Activated CD8-positive, alpha-beta memory T cell treated with anti-CD3 and anti-CD28 coated beads, Interleukin-2, amount 10 ng/mL, durations not matched to agents 7 days and 5 days (primary cell): ENCODE measurements around the gene SLC5A6. TPM values are rescaled to one million over a fixed set of nuclear protein-coding genes. Genes with fewer than 3 reads are reported as not detected.

Experiments used
- ATAC-seq: fragments of 150-1000 bp; cut with Tn5 transposase; one replicate; pipeline ENCODE4 v1.10.0; 2021; ENCODE audit warnings: moderate library complexity
- CTCF ChIA-PET: fragments of 350-600 bp; sonication (Branson Sonifier 250); formaldehyde crosslinking; loops from one replicate; lab custom pipeline; 2021; ENCODE audit warnings: antibody characterized with exemption; lab: Charles Lee
- DNase-seq: peaks from one replicate; pipeline ENCODE4 v3.0.0-alpha.2; 2020
- H3K27ac Mint-ChIP-seq: one replicate; pipeline ENCODE4 v1.8.0; 2021; ENCODE audit warnings: mild to moderate bottlenecking, mixed read lengths
- H3K27me3 Mint-ChIP-seq: one replicate; pipeline ENCODE4 v1.8.0; 2021; ENCODE audit warnings: mixed read lengths
- H3K36me3 Mint-ChIP-seq: one replicate; pipeline ENCODE4 v1.8.0; 2021; ENCODE audit warnings: mild to moderate bottlenecking, mixed read lengths
- H3K4me1 Mint-ChIP-seq: one replicate; pipeline ENCODE4 v1.8.0; 2021; ENCODE audit warnings: mixed read lengths
- H3K4me3 Mint-ChIP-seq: one replicate; pipeline ENCODE4 v1.8.0; 2021; ENCODE audit warnings: mild to moderate bottlenecking, moderate library complexity, mixed read lengths
- H3K9me3 Mint-ChIP-seq: one replicate; pipeline ENCODE4 v1.8.0; 2022; ENCODE audit warnings: low read depth, mixed read lengths
- total RNA-seq, 2 experiments: library from RNA; stranded (reverse); gene quantifications; one replicate each; pipeline ENCODE4 v1.2.3, GENCODE V29; 2021

Gene SLC5A6
- total RNA-seq, 2 experiments from 2014 or later, result 35.0 to 47.9 TPM

DNA sequence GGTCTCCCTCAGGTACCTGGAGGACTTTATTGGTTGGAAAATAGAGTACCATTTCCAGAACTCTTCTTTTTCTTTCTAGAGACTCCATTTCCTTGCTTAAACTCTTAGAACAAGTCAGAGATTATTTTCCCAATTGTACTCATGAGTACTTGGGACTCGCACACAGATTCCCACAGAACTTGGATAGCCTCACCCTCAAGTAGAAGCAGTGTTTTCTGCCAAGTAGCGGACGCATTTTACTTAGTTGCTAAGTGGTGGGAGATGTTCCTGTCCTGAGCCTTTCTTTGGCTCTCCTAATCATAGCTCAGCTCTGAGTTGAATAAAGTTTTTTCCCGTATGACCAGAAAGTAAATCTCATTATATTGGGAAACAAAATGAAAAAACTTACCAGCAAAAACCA lies 33.6 kb upstream of the SLC5A6 start:
- Mint-ChIP-seq H3K36me3 (peaks cover 8% of the 10 kb centered on the region), H3K27ac (no peak overlapping the region), H3K4me3 (no peak overlapping the region), H3K27me3 (peaks cover 6% of the 10 kb centered on the region), H3K4me1 (peaks cover 7% of the 10 kb centered on the region), H3K9me3 (no peaks in the 10 kb centered on the region)
- ATAC-seq (no peak), DNase-seq (no peak)
- CTCF ChIA-PET, result interaction anchor here (1.5 kb wide), 2 partner anchors 34 to 56 kb away, joined by 4 read pairs; no protein-coding TSS in a partner anchor

- no peak overlapping the region for H3K4me3 Mint-ChIP-seq
- no peak for DNase-seq
- ATAC-seq, result no peak
- no peaks in the 10 kb centered on the region for H3K9me3 Mint-ChIP-seq
- H3K27me3 Mint-ChIP-seq, result peaks cover 6% of the 10 kb centered on the region
- peaks cover 7% of the 10 kb centered on the region for H3K4me1 Mint-ChIP-seq
- H3K36me3 Mint-ChIP-seq, result peaks cover 12% of the 10 kb centered on the region
- H3K27ac Mint-ChIP-seq, result no peak overlapping the region
- CTCF ChIA-PET, result interaction anchor here (1.5 kb wide), 2 partner anchors 35 to 56 kb away, joined by 4 read pairs; no protein-coding TSS in a partner anchor
These were observed 33.0 kb upstream of the SLC5A6 start for GRCh38 chr2:27245116-27245515.

GRCh38 chr2:27243391-27244130 lies 31.5 kb upstream of the SLC5A6 start:
- CTCF ChIA-PET, result no interaction called here
- Mint-ChIP-seq H3K36me3 (peaks cover 22% of the 10 kb centered on the region), H3K27ac (no peak overlapping the region), H3K4me3 (no peak overlapping the region), H3K9me3 (no peaks in the 10 kb centered on the region), H3K4me1 (peaks cover 7% of the 10 kb centered on the region), H3K27me3 (peaks cover 6% of the 10 kb centered on the region)
- no peak for ATAC-seq
- DNase-seq, result no peak

GRCh38 chr2:27242614-27242951 lies 30.5 kb upstream of the SLC5A6 start:
- Mint-ChIP-seq H3K4me3 (no peak overlapping the region), H3K4me1 (peaks cover 7% of the 10 kb centered on the region), H3K27ac (no peak overlapping the region), H3K27me3 (no peaks in the 10 kb centered on the region), H3K9me3 (no peaks in the 10 kb centered on the region), H3K36me3 (peaks cover 30% of the 10 kb centered on the region)
- CTCF ChIA-PET, result interaction anchor here (1.2 kb wide), 1 partner anchor 21 kb away, joined by 4 read pairs; no protein-coding TSS in a partner anchor
- no peak for ATAC-seq
- DNase-seq, result no peak

DNA sequence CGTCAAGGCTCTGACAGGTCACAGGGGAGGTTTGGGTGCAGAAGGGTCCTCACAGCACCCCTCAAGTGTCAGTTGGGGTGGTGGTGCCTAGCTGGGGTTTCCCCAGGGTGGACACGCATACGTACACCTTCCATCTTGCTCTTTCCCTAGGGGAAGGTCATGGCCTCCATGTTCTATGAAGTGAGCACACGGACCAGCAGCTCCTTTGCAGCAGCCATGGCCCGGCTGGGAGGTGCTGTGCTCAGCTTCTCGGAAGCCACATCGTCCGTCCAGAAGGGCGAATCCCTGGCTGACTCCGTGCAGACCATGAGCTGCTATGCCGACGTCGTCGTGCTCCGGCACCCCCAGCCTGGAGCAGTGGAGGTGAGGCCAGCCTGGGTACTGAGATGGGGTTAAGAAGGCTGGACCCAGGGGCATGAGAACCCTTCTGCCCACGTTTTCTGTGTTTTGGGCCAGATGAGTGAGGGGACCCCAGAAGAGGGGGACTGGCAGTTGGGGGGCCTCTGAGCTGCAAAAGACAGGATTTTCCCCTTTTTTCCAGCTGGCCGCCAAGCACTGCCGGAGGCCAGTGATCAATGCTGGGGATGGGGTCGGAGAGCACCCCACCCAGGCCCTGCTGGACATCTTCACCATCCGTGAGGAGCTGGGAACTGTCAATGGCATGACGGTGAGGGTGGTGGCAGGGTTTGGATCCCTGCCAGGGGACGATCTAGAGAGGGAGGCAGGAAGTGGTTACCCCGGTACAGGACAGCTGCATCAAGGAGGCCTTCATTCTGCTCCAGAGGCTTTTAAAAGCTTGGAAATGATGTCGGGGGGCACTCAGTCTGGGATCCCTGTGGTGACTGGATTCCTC lies 29.9 kb upstream of the SLC5A6 start:
- no peak for DNase-seq
- peak overlapping the region; percentile 43 for H3K27ac Mint-ChIP-seq
- CTCF ChIA-PET, result interaction anchor here (1.0 to 1.8 kb wide), 3 partner anchors 22 to 38 kb away, joined by 3 to 5 read pairs (median 4); no protein-coding TSS in a partner anchor

DNA sequence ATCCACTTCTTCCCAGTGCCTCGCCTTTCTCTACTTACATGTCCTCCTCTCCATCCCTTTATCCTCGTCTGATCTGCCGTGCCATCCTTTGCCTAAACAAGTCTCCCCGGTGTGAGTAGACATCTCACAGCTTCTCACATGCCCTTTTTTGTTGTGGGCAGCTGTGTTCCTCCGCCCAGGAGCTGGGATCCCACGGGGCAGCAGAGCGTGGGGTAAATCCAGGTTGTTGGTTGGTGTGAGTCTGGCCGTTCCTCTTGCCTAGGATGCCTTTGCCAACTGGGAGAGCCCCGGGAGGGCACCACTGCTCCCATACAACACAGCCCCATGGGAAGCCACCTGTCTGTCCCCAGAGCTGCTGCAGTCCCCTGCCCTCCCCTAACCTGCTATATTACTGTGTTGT lies 28.3 kb upstream of the SLC5A6 start:
- no peak for ATAC-seq
- peaks cover 44% of the 10 kb centered on the region for H3K36me3 Mint-ChIP-seq
- CTCF ChIA-PET, result interaction anchor here (1.8 kb wide), 1 partner anchor 40 kb away, joined by 5 read pairs; no protein-coding TSS in a partner anchor

More for the DNA sequence above, 29.9 kb upstream of the SLC5A6 start:
- Mint-ChIP-seq H3K36me3 (peaks cover 34% of the 10 kb centered on the region), H3K4me3 (no peak overlapping the region), H3K27me3 (no peaks in the 10 kb centered on the region), H3K4me1 (peaks cover 7% of the 10 kb centered on the region), H3K9me3 (no peaks in the 10 kb centered on the region)
- ATAC-seq, result peak; percentile 20

DNA sequence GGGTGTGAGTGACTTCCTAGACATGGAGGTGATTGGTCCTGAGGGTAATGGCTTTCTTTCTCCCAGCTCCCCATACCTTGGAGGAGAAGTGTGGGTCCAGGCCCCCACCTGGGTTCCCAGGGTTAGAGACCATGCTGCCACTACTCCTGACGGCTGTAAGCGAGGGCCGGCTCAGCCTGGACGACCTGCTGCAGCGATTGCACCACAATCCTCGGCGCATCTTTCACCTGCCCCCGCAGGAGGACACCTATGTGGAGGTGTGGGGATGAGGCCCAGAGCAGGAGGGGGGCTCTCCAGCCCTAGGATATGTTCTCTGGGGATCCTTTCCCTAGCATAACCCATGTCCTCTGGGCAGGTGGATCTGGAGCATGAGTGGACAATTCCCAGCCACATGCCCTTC lies 26.9 kb upstream of the SLC5A6 start:
- Mint-ChIP-seq H3K4me1 (peaks cover 7% of the 10 kb centered on the region), H3K27ac (no peak overlapping the region)
- CTCF ChIA-PET, result no interaction called here

More for the DNA sequence above, 28.3 kb upstream of the SLC5A6 start:
- Mint-ChIP-seq H3K4me1 (peaks cover 7% of the 10 kb centered on the region), H3K4me3 (no peak overlapping the region), H3K27me3 (no peaks in the 10 kb centered on the region), H3K9me3 (no peaks in the 10 kb centered on the region), H3K27ac (no peak overlapping the region)
- DNase-seq, result no peak

DNA sequence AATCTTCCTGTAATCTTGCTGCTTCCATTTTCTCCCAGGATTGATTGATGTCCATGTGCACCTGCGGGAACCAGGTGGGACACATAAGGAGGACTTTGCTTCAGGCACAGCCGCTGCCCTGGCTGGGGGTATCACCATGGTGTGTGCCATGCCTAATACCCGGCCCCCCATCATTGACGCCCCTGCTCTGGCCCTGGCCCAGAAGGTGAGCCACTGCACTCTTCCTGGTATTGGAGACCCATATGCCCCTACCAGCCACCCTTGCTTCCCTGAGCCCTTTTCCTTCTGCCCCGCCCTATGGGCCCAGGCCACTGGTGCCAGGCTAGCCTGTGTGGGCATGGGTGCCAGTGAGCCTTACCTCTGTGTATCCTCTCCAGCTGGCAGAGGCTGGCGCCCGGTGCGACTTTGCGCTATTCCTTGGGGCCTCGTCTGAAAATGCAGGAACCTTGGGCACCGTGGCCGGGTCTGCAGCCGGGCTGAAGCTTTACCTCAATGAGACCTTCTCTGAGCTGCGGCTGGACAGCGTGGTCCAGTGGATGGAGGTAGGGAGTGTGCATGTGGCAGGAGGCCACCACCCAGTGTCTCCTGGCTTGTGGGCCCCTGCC lies 25.4 kb upstream of the SLC5A6 start:
- peaks cover 59% of the 10 kb centered on the region for H3K36me3 Mint-ChIP-seq
- CTCF ChIA-PET, result interaction anchor here (1.9 kb wide), 1 partner anchor 42 kb away, joined by 6 read pairs; no protein-coding TSS in a partner anchor
- ATAC-seq, result no peak
- peaks cover 7% of the 10 kb centered on the region for H3K4me1 Mint-ChIP-seq
- H3K27ac Mint-ChIP-seq, result no peak overlapping the region
- DNase-seq, result no peak
- H3K4me3 Mint-ChIP-seq, result no peak overlapping the region
- no peaks in the 10 kb centered on the region for H3K27me3 Mint-ChIP-seq
- no peaks in the 10 kb centered on the region for H3K9me3 Mint-ChIP-seq

More for the DNA sequence above, 26.9 kb upstream of the SLC5A6 start:
- no peaks in the 10 kb centered on the region for H3K27me3 Mint-ChIP-seq
- ATAC-seq (no peak), DNase-seq (no peak)
- H3K36me3 Mint-ChIP-seq, result peaks cover 49% of the 10 kb centered on the region
- H3K4me3 Mint-ChIP-seq, result no peak overlapping the region
- H3K9me3 Mint-ChIP-seq, result no peaks in the 10 kb centered on the region

GRCh38 chr2:27236626-27237025 lies 24.6 kb upstream of the SLC5A6 start:
- Mint-ChIP-seq H3K27ac (no peak overlapping the region), H3K36me3 (peaks cover 66% of the 10 kb centered on the region), H3K27me3 (no peaks in the 10 kb centered on the region), H3K4me1 (peaks cover 2% of the 10 kb centered on the region), H3K9me3 (no peaks in the 10 kb centered on the region), H3K4me3 (no peak overlapping the region)
- ATAC-seq, result no peak
- CTCF ChIA-PET, result interaction anchor here (1.9 kb wide), 1 partner anchor 43 kb away, joined by 6 read pairs; no protein-coding TSS in a partner anchor
- DNase-seq, result no peak

DNA sequence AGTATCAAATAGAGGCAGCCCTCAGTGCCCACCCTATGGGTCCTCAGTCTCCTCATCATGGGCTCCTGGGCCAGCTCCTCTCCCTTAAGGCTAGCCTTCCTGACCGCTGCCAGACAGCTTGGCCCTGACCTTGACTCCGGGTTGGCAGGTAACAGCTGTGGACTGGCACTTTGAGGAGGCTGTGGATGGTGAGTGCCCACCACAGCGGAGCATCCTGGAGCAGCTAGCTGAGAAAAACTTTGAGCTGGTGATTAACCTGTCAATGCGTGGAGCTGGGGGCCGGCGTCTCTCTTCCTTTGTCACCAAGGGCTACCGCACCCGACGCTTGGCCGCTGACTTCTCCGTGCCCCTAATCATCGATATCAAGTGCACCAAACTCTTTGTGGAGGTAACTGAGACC lies 24.1 kb upstream of the SLC5A6 start:
- peaks cover 65% of the 10 kb centered on the region for H3K36me3 Mint-ChIP-seq
- ATAC-seq (no peak), DNase-seq (no peak)
- no peaks in the 10 kb centered on the region for H3K27me3 Mint-ChIP-seq
- H3K27ac Mint-ChIP-seq, result no peak overlapping the region
- CTCF ChIA-PET, result no interaction called here
- H3K4me1 Mint-ChIP-seq, result no peaks in the 10 kb centered on the region
- no peak overlapping the region for H3K4me3 Mint-ChIP-seq
- H3K9me3 Mint-ChIP-seq, result no peaks in the 10 kb centered on the region

- H3K27ac Mint-ChIP-seq, result no peak overlapping the region
- ATAC-seq, result no peak
- CTCF ChIA-PET, result interaction anchor here (0.8 kb wide), 1 partner anchor 16 kb away, joined by 3 read pairs; no protein-coding TSS in a partner anchor
- DNase-seq, result no peak
- H3K9me3 Mint-ChIP-seq, result no peaks in the 10 kb centered on the region
- no peaks in the 10 kb centered on the region for H3K4me1 Mint-ChIP-seq
- H3K4me3 Mint-ChIP-seq, result no peak overlapping the region
- H3K27me3 Mint-ChIP-seq, result no peaks in the 10 kb centered on the region
- H3K36me3 Mint-ChIP-seq, result peaks cover 53% of the 10 kb centered on the region
These were observed 21.3 kb upstream of the SLC5A6 start for GRCh38 chr2:27233341-27233740.

DNA sequence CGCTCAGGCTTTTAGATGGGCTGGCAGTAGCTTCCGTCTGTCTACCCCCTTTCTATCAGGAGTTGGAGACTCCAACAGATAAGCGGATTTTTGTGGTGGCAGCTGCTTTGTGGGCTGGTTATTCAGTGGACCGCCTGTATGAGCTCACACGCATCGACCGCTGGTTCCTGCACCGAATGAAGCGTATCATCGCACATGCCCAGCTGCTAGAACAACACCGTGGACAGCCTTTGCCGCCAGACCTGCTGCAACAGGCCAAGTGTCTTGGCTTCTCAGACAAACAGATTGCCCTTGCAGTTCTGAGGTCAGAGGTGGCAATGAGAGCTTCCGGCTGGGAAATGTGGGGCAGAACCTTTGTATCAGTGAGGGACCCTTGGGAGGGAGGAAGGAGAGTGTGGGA lies 19.9 kb upstream of the SLC5A6 start:
- no peaks in the 10 kb centered on the region for H3K9me3 Mint-ChIP-seq
- H3K36me3 Mint-ChIP-seq, result peaks cover 53% of the 10 kb centered on the region
- CTCF ChIA-PET, result interaction anchor here (0.9 to 1.4 kb wide), 2 partner anchors 47 to 108 kb away, joined by 3 to 7 read pairs; no protein-coding TSS in a partner anchor
- no peaks in the 10 kb centered on the region for H3K27me3 Mint-ChIP-seq
- no peak overlapping the region for H3K27ac Mint-ChIP-seq
- H3K4me3 Mint-ChIP-seq, result no peak overlapping the region
- H3K4me1 Mint-ChIP-seq, result no peaks in the 10 kb centered on the region
- DNase-seq (no peak), ATAC-seq (no peak)

GRCh38 chr2:27227501-27227900 lies 15.4 kb upstream of the SLC5A6 start:
- ATAC-seq, result no peak

More at GRCh38 chr2:27227501-27227900, 15.4 kb upstream of the SLC5A6 start:
- Mint-ChIP-seq H3K27ac (no peak overlapping the region), H3K9me3 (no peaks in the 10 kb centered on the region), H3K36me3 (peaks cover 47% of the 10 kb centered on the region), H3K27me3 (no peaks in the 10 kb centered on the region), H3K4me3 (no peak overlapping the region), H3K4me1 (no peaks in the 10 kb centered on the region)
- DNase-seq, result no peak
- CTCF ChIA-PET, result interaction anchor here (1.0 kb wide), 1 partner anchor 75 kb away, joined by 3 read pairs; no protein-coding TSS in a partner anchor
